HG03039 (cell line): ENCODE results near the gene NT5C2.
"Not testable (repeated sequence)": the region's sequence is repeated elsewhere in the genome, so short reads cannot be mapped to it uniquely, and the experiment has no call there.

Experiments
- ATAC-seq: cut with Tn5 transposase; IDR thresholded peaks from one replicate; pipeline ENCODE4 v1.9.1; 2021; ENCODE audit warnings: mild to moderate bottlenecking, moderate library complexity; ENCODE audit not compliant: unreplicated experiment

The NT5C2 gene

GRCh38 chr10:103067099-103067477 is 126.0 kb downstream of the NT5C2 start:
- ATAC-seq, result not testable (repeated sequence)

- ATAC-seq, result no peak
These were observed 126.7 kb downstream of the NT5C2 start for GRCh38 chr10:103066141-103067098.

- no peak for ATAC-seq
These were observed 128.1 kb downstream of the NT5C2 start for GRCh38 chr10:103064956-103065355.

GRCh38 chr10:103062854-103063590 is 130.1 kb downstream of the NT5C2 start:
- ATAC-seq, result no peak

- ATAC-seq, result no peak
These were observed 132.5 kb downstream of the NT5C2 start for GRCh38 chr10:103060575-103060974.

GRCh38 chr10:103058034-103058433 is 135.0 kb downstream of the NT5C2 start:
- no peak for ATAC-seq

- no peak for ATAC-seq
These were observed 138.0 kb downstream of the NT5C2 start for GRCh38 chr10:103055105-103055504.

GRCh38 chr10:103054621-103055020 is 138.5 kb downstream of the NT5C2 start:
- no peak for ATAC-seq

GRCh38 chr10:103053659-103054581 is 139.2 kb downstream of the NT5C2 start:
- no peak for ATAC-seq

- ATAC-seq, result no peak
These were observed 143.8 kb downstream of the NT5C2 start for GRCh38 chr10:103049237-103049636.

GRCh38 chr10:103047381-103047780 is 145.7 kb downstream of the NT5C2 start:
- ATAC-seq, result no peak

- ATAC-seq, result no peak
These were observed 147.1 kb downstream of the NT5C2 start for GRCh38 chr10:103045961-103046360.

- ATAC-seq, result no peak
These were observed 148.1 kb downstream of the NT5C2 start for GRCh38 chr10:103044942-103045489.

- no peak for ATAC-seq
These were observed 150.2 kb downstream of the NT5C2 start for GRCh38 chr10:103042908-103043307.

GRCh38 chr10:103042129-103042528 is 150.9 kb downstream of the NT5C2 start:
- no peak for ATAC-seq

GRCh38 chr10:103041391-103041790 is 151.7 kb downstream of the NT5C2 start:
- no peak for ATAC-seq

GRCh38 chr10:103040418-103040817 is 152.7 kb downstream of the NT5C2 start:
- no peak for ATAC-seq

- no peak for ATAC-seq
These were observed 154.5 kb downstream of the NT5C2 start for GRCh38 chr10:103038570-103038969.
